Brain microvascular endothelial cell (primary cell): ENCODE results near the gene MS4A13.

Source experiments
- DNase-seq: peaks from one replicate; pipeline ENCODE4 v3.0.0-alpha.2; 2020
- H3K27ac ChIP-seq: fragments of 250-450 bp; sonication (Bioruptor Pico); 2 replicates; pipeline ENCODE4 v1.5.1; 2020; ENCODE audit warnings: mild to moderate bottlenecking, moderate library complexity
- H3K27me3 ChIP-seq: fragments of 250-450 bp; sonication (Bioruptor Pico); replicated peaks from 2 replicates; pipeline ENCODE4 v1.5.1; 2020; ENCODE audit warnings: mild to moderate bottlenecking
- H3K36me3 ChIP-seq: fragments of 250-450 bp; sonication (Bioruptor Pico); replicated peaks from 2 replicates; pipeline ENCODE4 v1.5.1; 2020; ENCODE audit warnings: mild to moderate bottlenecking
- H3K4me3 ChIP-seq: 2 replicates; pipeline ENCODE4 v1.5.1; 2011; ENCODE audit warnings: low read depth, mild to moderate bottlenecking, control low read depth, low read length, moderate library complexity
- CTCF ChIP-seq: IDR thresholded peaks from 2 replicates; pipeline ENCODE4 v1.5.1; 2011; ENCODE audit warnings: low read depth, mild to moderate bottlenecking, moderate library complexity, low read length, control low read depth, inconsistent platforms; ENCODE audit errors: missing control alignments
- in situ Hi-C: cut with HindIII; loops from 2 replicates; pipeline ENCODE4 v1.10.0; 2017; ENCODE audit warnings: low sequenced_read_pairs, low pct_ligation_motif_present

MS4A13 gene, protein sequence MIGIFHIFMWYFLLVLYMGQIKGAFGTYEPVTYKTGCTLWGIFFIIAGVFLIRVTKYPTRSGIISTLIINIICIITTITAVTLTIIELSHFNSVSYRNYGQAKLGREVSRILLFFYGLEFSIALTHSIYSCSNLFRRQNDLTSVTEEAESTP

GRCh38 chr11:60515144-60515855 is at the start of gene MS4A13:
TSS of gene MS4A13 (plus strand) at chr11:60515392. CDS start at chr11:60518084, 2,692 bp downstream.
- no peak within 1 kb of the TSS for H3K27ac ChIP-seq
- no peak for DNase-seq
- in situ Hi-C loops: no loop called here
- H3K36me3 ChIP-seq: no peaks in the 10 kb centered on the region
- no peak for TF ChIP-seq CTCF
- H3K27me3 ChIP-seq: no peaks in the 10 kb centered on the region
- H3K4me3 ChIP-seq: no peak within 1 kb of the TSS

- H3K36me3 ChIP-seq: no peaks in the 10 kb centered on the region
- H3K4me3 ChIP-seq: no peak overlapping the region
- no peaks in the 10 kb centered on the region for H3K27me3 ChIP-seq
- no peak for TF ChIP-seq CTCF
- in situ Hi-C loops: no loop called here
- DNase-seq: no peak
- no peak overlapping the region for H3K27ac ChIP-seq
Observed at GRCh38 chr11:60468829-60469228, 46.4 kb upstream of the MS4A13 start.

GRCh38 chr11:60469723-60470122 is 45.5 kb upstream of the MS4A13 start:
- H3K36me3 ChIP-seq: no peaks in the 10 kb centered on the region
- no peak overlapping the region for H3K4me3 ChIP-seq
- DNase-seq: no peak
- TF ChIP-seq CTCF: no peak
- H3K27ac ChIP-seq: no peak overlapping the region
- in situ Hi-C loops: no loop called here
- no peaks in the 10 kb centered on the region for H3K27me3 ChIP-seq

- Histone ChIP-seq H3K27ac (no peak overlapping the region), H3K27me3 (no peaks in the 10 kb centered on the region), H3K4me3 (no peak overlapping the region), H3K36me3 (no peaks in the 10 kb centered on the region)
- no peak for TF ChIP-seq CTCF
- DNase-seq: no peak
- in situ Hi-C loops: no loop called here
Observed at GRCh38 chr11:60477035-60477445, 38.2 kb upstream of the MS4A13 start.

GRCh38 chr11:60482361-60482760 is 32.8 kb upstream of the MS4A13 start:
- no peaks in the 10 kb centered on the region for H3K27me3 ChIP-seq
- in situ Hi-C loops: no loop called here
- H3K36me3 ChIP-seq: no peaks in the 10 kb centered on the region
- no peak overlapping the region for H3K27ac ChIP-seq
- DNase-seq: no peak
- no peak for TF ChIP-seq CTCF
- no peak overlapping the region for H3K4me3 ChIP-seq
